IMR-90 (cell line): ENCODE measurements around the gene IGSF9B.

Source experiments
- BHLHE40 ChIP-seq: fragments of 150-350 bp; IDR thresholded peaks from 2 replicates; pipeline ENCODE4 v1.6.1; 2016; ENCODE audit warnings: mild to moderate bottlenecking, low read depth, low read length
- CEBPB ChIP-seq: IDR thresholded peaks from 2 replicates; pipeline ENCODE4 v1.6.1; 2012; ENCODE audit warnings: low read depth, low read length, improper control_type of control experiment
- CTCF ChIP-seq: conservative IDR thresholded peaks from 2 replicates; pipeline ENCODE4 v1.5.1; 2012; ENCODE audit warnings: mild to moderate bottlenecking, low read depth, low read length, improper control_type of control experiment
- FOS ChIP-seq: fragments of 150-350 bp; IDR thresholded peaks from 2 replicates; pipeline ENCODE4 v1.6.1; 2016; ENCODE audit warnings: low read depth, low read length
- MAFK ChIP-seq: IDR thresholded peaks from 2 replicates; pipeline ENCODE4 v1.6.1; 2012; ENCODE audit warnings: low read depth, low read length, improper control_type of control experiment
- MAZ ChIP-seq: IDR thresholded peaks from 2 replicates; pipeline ENCODE4 v1.6.1; 2012; ENCODE audit warnings: low read depth, mild to moderate bottlenecking, low read length, improper control_type of control experiment, moderate library complexity, borderline replicate concordance
- POLR2A ChIP-seq: IDR thresholded peaks from 2 replicates; pipeline ENCODE4 v1.6.1; 2012; ENCODE audit warnings: mild to moderate bottlenecking, low read depth, low read length
- RAD21 ChIP-seq: IDR thresholded peaks from 2 replicates; pipeline ENCODE4 v1.6.1; 2012; ENCODE audit warnings: low read length, improper control_type of control experiment
- RCOR1 ChIP-seq: IDR thresholded peaks from 2 replicates; pipeline ENCODE4 v1.6.1; 2012; ENCODE audit warnings: mild to moderate bottlenecking, low read length, improper control_type of control experiment; ENCODE audit not compliant: insufficient replicate concordance
- RFX5 ChIP-seq: IDR thresholded peaks from 2 replicates; pipeline ENCODE4 v1.8.0; 2012; ENCODE audit warnings: low read depth, mild to moderate bottlenecking, low read length, moderate library complexity
- SMC3 ChIP-seq: fragments of 150-350 bp; IDR thresholded peaks from 2 replicates; pipeline ENCODE4 v1.6.1; 2016; ENCODE audit warnings: low read depth, mild to moderate bottlenecking, antibody characterized with exemption, low read length, moderate library complexity

GRCh38 chr11:133939558-133939957 is 17.2 kb downstream of the IGSF9B start:
- TF ChIP-seq RAD21 (no peak), POLR2A (no peak), CTCF (no peak), SMC3 (no peak), MAZ (no peak), MAFK (no peak), RCOR1 (no peak), RFX5 (no peak), BHLHE40 (no peak), CEBPB (no peak), FOS (no peak)
